ENCODE measurements around the gene ZNF689. TPM values are rescaled to one million over a fixed set of nuclear protein-coding genes. Genes with fewer than 3 reads are reported as not detected.

The ZNF689 gene
- total RNA-seq, 1 experiment from 2014 or later = 21.1 TPM

- no peak for DNase-seq
- Histone ChIP-seq H2BK120ac (ENCODE audit: low read depth, low read length, poor library complexity, severe bottlenecking) (no peak overlapping the region), H2BK12ac (ENCODE audit: insufficient read length, low read depth, low read length) (no peak overlapping the region), H2BK15ac (ENCODE audit: low read depth, low read length) (no peak overlapping the region), H3K9ac (ENCODE audit: extremely low read depth, insufficient read length, low read length) (no peak overlapping the region), H3T11ph (ENCODE audit: low read length) (no peak overlapping the region), H3K27ac (ENCODE audit: insufficient read length, low read depth, low read length) (no peak overlapping the region), H2AK5ac (ENCODE audit: insufficient read length, low read length) (no peak overlapping the region), H3K27me3 (ENCODE audit: insufficient read depth, low read length) (no peaks in the 10 kb centered on the region), H3K4me1 (ENCODE audit: insufficient read depth, low read length) (no peaks in the 10 kb centered on the region), H2AFZ (ENCODE audit: low read length) (no peak overlapping the region), H4K91ac (ENCODE audit: insufficient read length, low read depth, low read length) (no peak overlapping the region), H4K5ac (ENCODE audit: insufficient read length, low read depth, low read length) (no peak overlapping the region), H3K79me1 (ENCODE audit: insufficient read depth, low read depth, low read length, poor library complexity, severe bottlenecking) (no peaks in the 10 kb centered on the region), H2BK20ac (ENCODE audit: low read depth, low read length, poor library complexity, severe bottlenecking) (no peak overlapping the region), H2BK5ac (ENCODE audit: insufficient read length, low read length) (no peak overlapping the region), H3K23me2 (ENCODE audit: insufficient read length, low read depth, low read length, poor library complexity, severe bottlenecking) (peaks cover 3% of the 10 kb centered on the region), H4K8ac (replicated peaks; ENCODE audit: insufficient read length, low read depth, low read length) (no peak overlapping the region), H4K20me1 (ENCODE audit: control insufficient read depth, insufficient read depth, insufficient read length) (no peaks in the 10 kb centered on the region), H3K23ac (ENCODE audit: insufficient read length, low read depth, low read length) (no peak overlapping the region), H3K4ac (ENCODE audit: low read depth, low read length) (no peak overlapping the region), H3K14ac (ENCODE audit: insufficient read depth, low read length) (no peak overlapping the region), H3K9me3 (ENCODE audit: control insufficient read depth, low read depth, low read length) (no peaks in the 10 kb centered on the region), H3K79me2 (ENCODE audit: insufficient read depth, low read length) (no peaks in the 10 kb centered on the region), H3K4me2 (ENCODE audit: insufficient read depth, insufficient read length, low read length) (no peak overlapping the region), H3K56ac (ENCODE audit: insufficient read length, low read depth, low read length) (no peak overlapping the region), H3K18ac (ENCODE audit: insufficient read length, low read depth, low read length) (no peak overlapping the region)
- Mint-ChIP-seq H3K4me1 (peaks cover 13 to 15% of the 10 kb centered on the region in 2 experiments), H3K27me3 (ENCODE audit: low read depth) (peaks cover 22% of the 10 kb centered on the region), H3K9me3 (no peaks in the 10 kb centered on the region; a peak in 1 of 5 replicates), H3K27ac (no peak overlapping the region), H3K4me3 (no peak overlapping the region), H3K36me3 (ENCODE audit: insufficient read depth in 1 of 3, low read depth in 3 of 3) (no peaks in the 10 kb centered on the region)
- no CpG with 5 or more reads among the region's 5 CpGs for WGBS (ENCODE audit: extremely low coverage, insufficient read length, low lambda C conversion rate)
- TF ChIP-seq, protein P1, sequence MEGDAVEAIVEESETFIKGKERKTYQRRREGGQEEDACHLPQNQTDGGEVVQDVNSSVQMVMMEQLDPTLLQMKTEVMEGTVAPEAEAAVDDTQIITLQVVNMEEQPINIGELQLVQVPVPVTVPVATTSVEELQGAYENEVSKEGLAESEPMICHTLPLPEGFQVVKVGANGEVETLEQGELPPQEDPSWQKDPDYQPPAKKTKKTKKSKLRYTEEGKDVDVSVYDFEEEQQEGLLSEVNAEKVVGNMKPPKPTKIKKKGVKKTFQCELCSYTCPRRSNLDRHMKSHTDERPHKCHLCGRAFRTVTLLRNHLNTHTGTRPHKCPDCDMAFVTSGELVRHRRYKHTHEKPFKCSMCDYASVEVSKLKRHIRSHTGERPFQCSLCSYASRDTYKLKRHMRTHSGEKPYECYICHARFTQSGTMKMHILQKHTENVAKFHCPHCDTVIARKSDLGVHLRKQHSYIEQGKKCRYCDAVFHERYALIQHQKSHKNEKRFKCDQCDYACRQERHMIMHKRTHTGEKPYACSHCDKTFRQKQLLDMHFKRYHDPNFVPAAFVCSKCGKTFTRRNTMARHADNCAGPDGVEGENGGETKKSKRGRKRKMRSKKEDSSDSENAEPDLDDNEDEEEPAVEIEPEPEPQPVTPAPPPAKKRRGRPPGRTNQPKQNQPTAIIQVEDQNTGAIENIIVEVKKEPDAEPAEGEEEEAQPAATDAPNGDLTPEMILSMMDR (conservative IDR thresholded peaks at IDR 0.05) = no peak
Measured at GRCh38 chr16:30619638-30620037, 9.4 kb upstream of the ZNF689 start.

Measured in H9 (cell line).